Measurements from ENCODE around the gene B2M.
"Not testable (repeated sequence)": the region's sequence is repeated elsewhere in the genome, so short reads cannot be mapped to it uniquely, and the experiment has no call there.

Gene B2M

DNA sequence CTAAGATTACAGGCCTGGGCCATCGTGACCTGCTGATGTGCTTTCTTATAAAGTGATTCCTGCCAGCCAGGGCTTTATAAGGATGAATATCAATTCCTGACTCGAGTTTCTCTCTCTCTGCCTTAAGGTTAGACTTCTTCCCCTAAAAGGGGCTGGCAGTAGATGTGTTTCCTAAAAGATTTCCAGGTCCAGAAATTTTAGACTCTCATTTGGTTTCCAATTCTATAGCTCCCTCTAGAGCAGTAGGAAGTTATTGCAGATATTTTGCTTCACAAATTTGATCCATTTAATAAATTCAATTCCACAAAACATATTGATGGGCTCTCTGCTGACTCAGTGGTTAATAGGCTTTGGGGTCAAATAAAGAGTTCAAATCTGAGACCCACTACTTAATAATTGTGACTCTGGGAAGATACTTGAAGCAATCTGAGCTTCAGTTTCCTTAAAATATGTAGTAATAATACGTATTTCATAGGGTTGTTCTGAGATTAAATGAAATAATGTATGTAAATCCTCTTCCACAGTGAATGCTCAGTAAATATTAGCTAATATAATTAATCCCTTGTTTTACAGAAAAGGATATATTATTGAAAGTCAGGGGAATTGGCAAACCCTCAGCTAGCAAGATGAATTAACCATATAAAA lies 27.1 kb downstream of the B2M start:
- H3K27me3 ChIP-seq (ENCODE audit: control insufficient read depth in 1 of 2, insufficient read depth in 2 of 2, low read length in 2 of 2): no peaks in the 10 kb centered on the region
- H3K9ac ChIP-seq (ENCODE audit: low read length in 2 of 2): no peak overlapping the region
- H3K27ac ChIP-seq (ENCODE audit: low read length): no peak overlapping the region
- peaks cover 2% of the 10 kb centered on the region for H3K4me1 ChIP-seq (ENCODE audit: control insufficient read depth, insufficient read depth, low read length)
- no peaks in the 10 kb centered on the region for H3K36me3 ChIP-seq (ENCODE audit: control insufficient read depth in 2 of 2, insufficient read depth in 2 of 2, low read length in 2 of 2)
- no peak overlapping the region for H3K4me3 ChIP-seq (ENCODE audit: low read length in 2 of 2)
- no peaks in the 10 kb centered on the region for H3K9me3 ChIP-seq (ENCODE audit: control insufficient read depth in 2 of 2, low read length in 2 of 2)

DNA sequence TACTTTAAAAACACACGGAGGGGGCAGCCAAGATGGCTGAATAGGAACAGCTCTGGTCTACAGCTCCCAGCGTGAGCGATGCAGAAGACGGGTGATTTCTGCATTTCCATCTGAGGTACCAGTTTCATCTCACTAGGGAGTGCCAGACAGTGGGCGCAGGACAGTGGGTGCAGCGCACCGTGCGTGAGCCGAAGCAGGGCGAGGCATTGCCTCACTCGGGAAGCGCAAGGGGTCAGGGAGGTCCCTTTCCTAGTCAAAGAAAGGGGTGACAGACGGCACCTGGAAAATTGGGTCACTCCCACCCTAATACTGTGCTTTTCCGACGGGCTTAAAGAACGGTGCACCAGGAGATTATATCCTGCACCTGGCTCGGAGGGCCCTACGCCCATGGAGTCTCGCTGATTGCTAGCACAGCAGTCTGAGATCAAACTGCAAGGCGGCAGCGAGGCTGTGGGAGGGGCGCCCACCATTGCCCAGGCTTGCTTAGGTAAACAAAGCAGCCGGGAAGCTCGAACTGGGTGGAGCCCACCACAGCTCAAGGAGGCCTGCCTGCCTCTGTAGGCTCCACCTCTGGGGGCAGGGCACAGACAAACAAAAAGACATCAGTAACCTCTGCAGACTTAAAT lies 28.0 kb downstream of the B2M start:
- H3K4me3 ChIP-seq (ENCODE audit: low read length in 2 of 2); H3K27me3 ChIP-seq (ENCODE audit: control insufficient read depth in 1 of 2, insufficient read depth in 2 of 2, low read length in 2 of 2); H3K36me3 ChIP-seq (ENCODE audit: control insufficient read depth in 2 of 2, insufficient read depth in 2 of 2, low read length in 2 of 2): not testable (repeated sequence)

DNA sequence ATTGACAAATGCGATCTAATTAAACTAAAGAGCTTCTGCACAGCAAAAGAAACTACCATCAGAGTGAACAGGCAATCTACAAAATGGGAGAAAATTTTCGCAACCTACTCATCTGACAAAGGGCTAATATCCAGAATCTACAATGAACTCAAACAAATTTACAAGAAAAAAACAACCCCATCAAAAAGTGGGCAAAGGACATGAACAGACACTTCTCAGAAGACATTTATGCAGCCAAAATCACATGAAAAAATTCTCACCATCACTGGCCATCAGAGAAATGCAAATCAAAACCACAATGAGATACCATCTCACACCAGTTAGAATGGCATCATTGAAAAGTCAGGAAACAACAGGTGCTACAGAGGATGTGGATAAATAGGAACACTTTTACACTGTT lies 32.1 kb downstream of the B2M start:
- not testable (repeated sequence) for H3K36me3 ChIP-seq (ENCODE audit: control insufficient read depth in 2 of 2, insufficient read depth in 2 of 2, low read length in 2 of 2); H3K4me3 ChIP-seq (ENCODE audit: low read length in 2 of 2); H3K4me1 ChIP-seq (ENCODE audit: control insufficient read depth, insufficient read depth, low read length); H3K27me3 ChIP-seq (ENCODE audit: control insufficient read depth in 1 of 2, insufficient read depth in 2 of 2, low read length in 2 of 2); H3K9ac ChIP-seq (ENCODE audit: low read length in 2 of 2); H3K27ac ChIP-seq (ENCODE audit: low read length); H3K9me3 ChIP-seq (ENCODE audit: control insufficient read depth in 2 of 2, low read length in 2 of 2)

More for the DNA sequence above, 28.0 kb downstream of the B2M start:
- not testable (repeated sequence) for H3K4me1 ChIP-seq (ENCODE audit: control insufficient read depth, insufficient read depth, low read length); H3K27ac ChIP-seq (ENCODE audit: low read length); H3K9me3 ChIP-seq (ENCODE audit: control insufficient read depth in 2 of 2, low read length in 2 of 2); H3K9ac ChIP-seq (ENCODE audit: low read length in 2 of 2)

DNA sequence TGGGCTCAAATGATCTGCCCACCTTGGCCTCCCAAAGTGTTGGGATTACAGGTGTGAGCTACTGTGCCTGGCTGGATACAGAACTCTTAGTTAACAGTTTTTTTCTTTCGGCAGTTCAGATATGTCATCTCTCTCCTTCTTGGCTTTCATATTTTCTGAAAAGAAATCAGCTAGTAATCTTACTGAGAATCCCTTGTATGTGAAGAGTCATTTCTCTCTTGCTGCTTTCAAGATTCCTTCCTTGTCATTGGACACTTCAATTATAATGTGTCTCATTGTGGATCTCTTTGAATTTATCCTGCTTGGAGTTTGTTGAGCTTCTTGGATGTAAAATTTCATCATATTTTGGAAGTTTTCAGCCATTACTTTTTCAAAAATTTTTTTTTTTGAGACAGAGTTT lies 42.0 kb downstream of the B2M start:
- no peak overlapping the region for H3K27ac ChIP-seq (ENCODE audit: low read length)
- H3K4me3 ChIP-seq (ENCODE audit: low read length in 2 of 2): no peak overlapping the region
- H3K9ac ChIP-seq (ENCODE audit: low read length in 2 of 2): no peak overlapping the region
- peaks cover 0 to 3% of the 10 kb centered on the region in 2 donors for H3K9me3 ChIP-seq (ENCODE audit: control insufficient read depth in 2 of 2, low read length in 2 of 2)
- no peaks in the 10 kb centered on the region for H3K36me3 ChIP-seq (ENCODE audit: control insufficient read depth in 2 of 2, insufficient read depth in 2 of 2, low read length in 2 of 2)
- H3K4me1 ChIP-seq (ENCODE audit: control insufficient read depth, insufficient read depth, low read length): no peaks in the 10 kb centered on the region
- H3K27me3 ChIP-seq (ENCODE audit: control insufficient read depth in 1 of 2, insufficient read depth in 2 of 2, low read length in 2 of 2): no peaks in the 10 kb centered on the region

DNA sequence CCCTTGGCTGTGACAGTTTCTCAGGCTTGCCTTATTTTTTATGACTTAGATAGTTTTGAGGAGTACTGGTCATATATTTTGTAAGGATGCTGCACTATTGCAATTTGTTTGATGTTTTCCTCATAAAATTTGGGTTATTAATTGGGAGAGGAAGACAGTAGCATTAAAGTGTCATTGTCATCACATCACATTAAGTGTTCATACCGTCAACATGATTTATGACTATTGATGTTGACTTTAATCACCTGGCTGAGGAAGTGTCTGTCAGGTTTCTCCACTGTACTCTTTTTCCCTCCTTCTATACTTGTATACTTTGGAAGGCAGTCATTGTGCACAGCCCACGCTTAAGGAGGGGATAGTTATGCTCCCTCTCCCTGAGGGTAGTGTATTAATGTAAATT lies 51.9 kb downstream of the B2M start:
- Histone ChIP-seq H3K9ac (ENCODE audit: low read length in 2 of 2) (no peak overlapping the region), H3K27me3 (ENCODE audit: control insufficient read depth in 1 of 2, insufficient read depth in 2 of 2, low read length in 2 of 2) (no peaks in the 10 kb centered on the region), H3K4me1 (ENCODE audit: control insufficient read depth, insufficient read depth, low read length) (no peaks in the 10 kb centered on the region), H3K36me3 (ENCODE audit: control insufficient read depth in 2 of 2, insufficient read depth in 2 of 2, low read length in 2 of 2) (no peaks in the 10 kb centered on the region), H3K27ac (ENCODE audit: low read length) (no peak overlapping the region), H3K4me3 (ENCODE audit: low read length in 2 of 2) (no peak overlapping the region), H3K9me3 (ENCODE audit: control insufficient read depth in 2 of 2, low read length in 2 of 2) (no peaks in the 10 kb centered on the region)

DNA sequence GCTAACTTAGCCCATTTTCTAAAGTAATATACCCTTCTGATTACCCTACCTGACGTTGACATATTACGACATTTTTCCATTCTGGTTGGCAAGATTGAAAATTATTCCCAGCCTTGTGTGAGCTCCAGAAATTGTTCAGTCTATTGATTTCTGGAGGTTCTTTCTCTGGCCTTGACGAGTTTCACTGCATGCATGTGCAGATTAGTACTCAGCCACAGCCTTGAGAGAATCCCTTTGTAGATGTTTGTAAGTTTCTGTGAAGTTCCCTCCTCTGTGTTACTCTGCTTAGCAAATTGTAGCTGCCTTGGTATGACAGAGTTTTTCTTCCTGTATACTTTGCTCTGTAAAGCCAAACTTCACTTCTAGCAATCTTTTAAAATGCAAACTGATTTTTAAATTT lies 52.5 kb downstream of the B2M start:
- H3K4me3 ChIP-seq (ENCODE audit: low read length in 2 of 2): no peak overlapping the region
- no peak overlapping the region for H3K9ac ChIP-seq (ENCODE audit: low read length in 2 of 2)
- no peaks in the 10 kb centered on the region for H3K27me3 ChIP-seq (ENCODE audit: control insufficient read depth in 1 of 2, insufficient read depth in 2 of 2, low read length in 2 of 2)
- no peaks in the 10 kb centered on the region for H3K36me3 ChIP-seq (ENCODE audit: control insufficient read depth in 2 of 2, insufficient read depth in 2 of 2, low read length in 2 of 2)
- H3K9me3 ChIP-seq (ENCODE audit: control insufficient read depth in 2 of 2, low read length in 2 of 2): no peaks in the 10 kb centered on the region
- no peak overlapping the region for H3K27ac ChIP-seq (ENCODE audit: low read length)
- no peaks in the 10 kb centered on the region for H3K4me1 ChIP-seq (ENCODE audit: control insufficient read depth, insufficient read depth, low read length)

DNA sequence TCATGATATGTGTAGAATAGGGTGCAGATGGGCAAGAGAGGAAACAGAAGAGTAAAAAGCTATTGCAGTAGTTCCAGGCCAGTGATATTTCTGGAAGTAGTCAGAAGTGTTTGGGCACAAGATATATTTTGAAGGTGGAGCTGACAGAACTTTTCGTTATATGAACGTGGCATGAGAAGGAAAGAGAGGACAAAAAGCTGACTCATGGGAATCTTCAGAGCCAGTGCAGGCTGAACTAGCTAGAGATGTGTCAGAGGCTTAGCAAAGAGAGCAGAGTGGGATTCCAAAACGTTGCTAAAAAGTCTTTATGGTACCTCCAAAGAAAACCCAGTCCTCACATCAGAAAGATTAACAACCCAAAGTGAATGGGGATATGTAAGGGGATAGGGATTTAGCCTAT lies 53.7 kb downstream of the B2M start:
- Histone ChIP-seq H3K36me3 (ENCODE audit: control insufficient read depth in 2 of 2, insufficient read depth in 2 of 2, low read length in 2 of 2) (no peaks in the 10 kb centered on the region), H3K4me1 (ENCODE audit: control insufficient read depth, insufficient read depth, low read length) (no peaks in the 10 kb centered on the region), H3K9me3 (ENCODE audit: control insufficient read depth in 2 of 2, low read length in 2 of 2) (no peaks in the 10 kb centered on the region), H3K27ac (ENCODE audit: low read length) (no peak overlapping the region), H3K27me3 (ENCODE audit: control insufficient read depth in 1 of 2, insufficient read depth in 2 of 2, low read length in 2 of 2) (no peaks in the 10 kb centered on the region), H3K9ac (ENCODE audit: low read length in 2 of 2) (no peak overlapping the region), H3K4me3 (ENCODE audit: low read length in 2 of 2) (no peak overlapping the region)

All from stomach smooth muscle (tissue), 2 donors.